SU-DHL-6 (cell line): ENCODE data around the gene PSPN.
A peak's percentile ranks its signal among the peaks of the same experiment; 100 is the strongest.

ENCODE experiments used
- H2AFZ ChIP-seq: fragments of 200-600 bp; sonication (generic); 2 replicates; pipeline ENCODE4 v1.6.1; 2014; ENCODE audit warnings: low read depth, mild to moderate bottlenecking, moderate library complexity, mixed read lengths, antibody characterized with exemption, low read length; ENCODE audit not compliant: severe bottlenecking
- H3F3A ChIP-seq: fragments of 200-600 bp; shearing (Covaris generic); 2 replicates; pipeline ENCODE4 v1.6.0; 2016; ENCODE audit warnings: antibody characterized with exemption, mild to moderate bottlenecking; ENCODE audit not compliant: insufficient read depth
- H3K27ac ChIP-seq: fragments of 200-600 bp; sonication (generic); 2 replicates; pipeline ENCODE4 v1.5.1; 2016; ENCODE audit warnings: low read depth, mild to moderate bottlenecking, low read length, moderate library complexity, mixed read lengths
- H3K27me3 ChIP-seq: fragments of 200-600 bp; sonication (generic), shearing (Covaris generic); 2 replicates; pipeline ENCODE4 v1.6.0; 2014; ENCODE audit warnings: mild to moderate bottlenecking, low read length
- H3K36me3 ChIP-seq: fragments of 200-600 bp; sonication (generic); 2 replicates; pipeline ENCODE4 v1.6.1; 2014; ENCODE audit warnings: mild to moderate bottlenecking, low read length, mixed read lengths
- H3K4me2 ChIP-seq: fragments of 300-600, 200-600 bp; shearing (Covaris generic), sonication (generic); 2 replicates; pipeline ENCODE4 v1.6.0; 2014; ENCODE audit warnings: low read length, low read depth, mild to moderate bottlenecking; ENCODE audit not compliant: poor library complexity, severe bottlenecking
- H3K4me3 ChIP-seq: fragments of 200-600 bp; sonication (generic); 2 replicates; pipeline ENCODE4 v1.5.1; 2014; ENCODE audit warnings: antibody characterized with exemption, low read length, mild to moderate bottlenecking, mixed read lengths; ENCODE audit not compliant: insufficient read depth, poor library complexity, severe bottlenecking
- H3K79me2 ChIP-seq: fragments of 200-600 bp; sonication (generic); 2 replicates; pipeline ENCODE4 v1.6.1; 2014; ENCODE audit warnings: mild to moderate bottlenecking, low read length, moderate library complexity; ENCODE audit not compliant: insufficient read depth
- H3K9ac ChIP-seq: fragments of 200-600 bp; sonication (generic); 2 replicates; pipeline ENCODE4 v1.7.0; 2014; ENCODE audit warnings: mild to moderate bottlenecking, low read length
- H3K9me2 ChIP-seq: fragments of 200-600 bp; sonication (generic); replicated peaks from 2 replicates; pipeline ENCODE4 v1.6.1; 2014; ENCODE audit warnings: low read length; ENCODE audit not compliant: insufficient read depth
- H3K9me3 ChIP-seq: fragments of 200-600 bp; sonication (generic); 2 replicates; pipeline ENCODE4 v1.6.1; 2014; ENCODE audit warnings: low read length, mixed read lengths; ENCODE audit not compliant: insufficient read depth
- H4K20me1 ChIP-seq: fragments of 200-600 bp; sonication (generic); 2 replicates; pipeline ENCODE4 v1.6.1; 2014; ENCODE audit warnings: low read depth, mild to moderate bottlenecking, antibody characterized with exemption, low read length, moderate library complexity, mixed read lengths
- CTCF ChIP-seq: fragments of 200-600 bp; sonication (generic); IDR thresholded peaks from one replicate; pipeline ENCODE4 v1.5.1; 2017; ENCODE audit warnings: antibody characterized with exemption, mild to moderate bottlenecking, low read length, moderate library complexity; ENCODE audit not compliant: insufficient read depth, poor library complexity, severe bottlenecking
- EZH2phosphoT487 ChIP-seq: fragments of 200-600 bp; sonication (generic), shearing (Covaris generic); conservative IDR thresholded peaks from 2 replicates; pipeline ENCODE4 v1.6.1; 2018; ENCODE audit warnings: mild to moderate bottlenecking, antibody characterized with exemption, low read length, moderate library complexity, mixed read lengths

Gene PSPN

GRCh38 chr19:6375411-6376010 is at the start of gene PSPN:
TSS of gene PSPN (minus strand) at chr19:6375933. CDS start at chr19:6375849, 84 bp downstream.
- Histone ChIP-seq H2AFZ (no peak within 1 kb of the TSS), H3K27ac (no peak within 1 kb of the TSS)

GRCh38 chr19:6424939-6425731 is 49.4 kb upstream of the PSPN start:
- Histone ChIP-seq H3K27me3 (no peaks in the 10 kb centered on the region), H3K79me2 (peaks cover 40% of the 10 kb centered on the region), H3K36me3 (no peaks in the 10 kb centered on the region), H3K4me2 (peak overlapping the region; percentile 54), H3K9ac (peak overlapping the region; percentile 11; the same call in 1 of the 2 replicates), H3K9me2 (no peaks in the 10 kb centered on the region), H4K20me1 (peaks cover 18% of the 10 kb centered on the region; the same call in 1 of the 2 replicates), H3K27ac (peak overlapping the region; percentile 49), H2AFZ (peak overlapping the region; percentile 65), H3K9me3 (no peaks in the 10 kb centered on the region), H3F3A (no peaks in the 10 kb centered on the region; the same call in 1 of the 2 replicates), H3K4me3 (peak overlapping the region; percentile 40)
- no peak for TF ChIP-seq CTCF
- TF ChIP-seq EZH2phosphoT487 = no peak

More at GRCh38 chr19:6375411-6376010, at the start of gene PSPN:
- no peak within 1 kb of the TSS for H3K4me2 ChIP-seq
- no peaks in the 10 kb centered on the region for H4K20me1 ChIP-seq
- H3F3A ChIP-seq = peaks cover 7% of the 10 kb centered on the region
- no peaks in the 10 kb centered on the region for H3K27me3 ChIP-seq
- H3K9me2 ChIP-seq = no peaks in the 10 kb centered on the region
- no peaks in the 10 kb centered on the region for H3K9me3 ChIP-seq
- H3K79me2 ChIP-seq = no peaks in the 10 kb centered on the region
- no peak within 1 kb of the TSS for H3K4me3 ChIP-seq
- TF ChIP-seq EZH2phosphoT487 (no peak), CTCF (no peak)
- H3K36me3 ChIP-seq = peaks cover 9% of the 10 kb centered on the region
- no peak within 1 kb of the TSS for H3K9ac ChIP-seq

DNA sequence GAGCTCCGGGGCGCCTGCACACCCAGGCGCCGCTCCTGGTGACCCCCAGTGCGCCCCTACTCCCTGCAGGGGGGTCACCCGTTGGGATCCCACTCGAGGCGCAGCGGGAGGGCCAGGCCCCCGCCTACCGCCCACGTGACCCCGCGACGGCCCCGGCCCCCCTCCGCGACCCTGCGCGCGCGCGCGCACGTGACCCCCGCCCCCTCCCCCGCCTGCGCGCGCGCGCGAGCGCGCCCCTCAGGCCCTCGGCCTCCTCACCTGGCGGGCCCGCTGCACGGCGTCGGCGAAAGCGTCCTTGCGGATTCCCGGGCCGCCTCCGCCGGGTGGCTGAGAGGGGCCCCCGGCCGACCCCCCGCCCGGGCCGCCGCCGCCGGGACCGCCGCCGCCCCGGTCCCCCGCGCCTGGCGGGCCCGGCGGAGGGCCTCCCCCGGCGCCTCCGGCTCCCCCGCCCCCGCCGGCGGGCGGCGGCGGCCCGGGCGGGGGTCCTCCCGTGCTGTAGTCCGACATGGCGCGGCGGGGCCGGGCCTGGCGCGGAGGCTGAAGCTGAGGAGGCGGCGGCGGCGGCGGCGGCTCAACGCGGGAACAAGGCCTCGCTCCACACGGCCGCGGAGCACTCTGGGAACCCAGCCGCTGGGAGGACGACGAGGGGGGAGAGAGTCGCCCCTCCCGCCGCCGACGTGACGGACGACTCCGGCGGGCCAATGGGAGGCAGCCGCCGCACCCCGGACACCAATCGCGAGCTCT is 48.6 kb upstream of the PSPN start, which contains the start of gene KHSRP:
Gene KHSRP (minus strand): TSS at position 617 of the 744 bp plus-strand sequence. CDS start 110 bp downstream, at position 507.
- Histone ChIP-seq H3K9me2 (no peaks in the 10 kb centered on the region), H4K20me1 (peaks cover 18% of the 10 kb centered on the region; the same call in 1 of the 2 replicates), H3K36me3 (peaks cover 3% of the 10 kb centered on the region; the same call in 1 of the 2 replicates), H3F3A (no peaks in the 10 kb centered on the region; the same call in 1 of the 2 replicates), H3K9me3 (no peaks in the 10 kb centered on the region), H2AFZ (peak within 1 kb of the TSS; percentile 65), H3K4me2 (peak within 1 kb of the TSS; percentile 60), H3K4me3 (peak within 1 kb of the TSS; percentile 62), H3K79me2 (peaks cover 48% of the 10 kb centered on the region), H3K9ac (peak within 1 kb of the TSS; percentile 81), H3K27ac (peak within 1 kb of the TSS; percentile 49), H3K27me3 (no peaks in the 10 kb centered on the region)
- TF ChIP-seq CTCF (no peak), EZH2phosphoT487 (no peak)
